A673 (cell line): ENCODE measurements around the gene EPHX1. TPM values are rescaled to one million over a fixed set of nuclear protein-coding genes. Genes with fewer than 3 reads are reported as not detected.

ENCODE experiments used
- BruUV-seq: library from RNA; stranded (reverse); fragments of 400-500 nt; replicated peaks from 2 replicates; lab custom pipeline; 2021; lab: Mats Ljungman, UMichigan
- CTCF ChIA-PET: fragments of 300-600 bp; sonication (Branson Sonifier 250); formaldehyde crosslinking; loops from one replicate; lab custom pipeline; 2022; ENCODE audit warnings: antibody characterized with exemption; lab: Charles Lee
- POLR2A ChIA-PET: fragments of 300-600 bp; sonication (Branson Sonifier 250); formaldehyde crosslinking; loops from one replicate; lab custom pipeline; 2022; ENCODE audit warnings: antibody characterized with exemption; ENCODE audit not compliant: low non-redundant PET; lab: Charles Lee
- DNase-seq: peaks from one replicate; pipeline ENCODE4 v3.0.0-alpha.2; 2015; ENCODE audit warnings: low spot score
- H3K27ac ChIP-seq: fragments of 200-600 bp; sonication (generic); 2 replicates; pipeline ENCODE4 v1.5.1; 2016; ENCODE audit warnings: mixed run types, low read depth, mild to moderate bottlenecking, mixed read lengths, antibody characterized with exemption, low read length; ENCODE audit not compliant: poor library complexity, severe bottlenecking
- H3K27me3 ChIP-seq: fragments of 200-600 bp; sonication (generic); replicated peaks from 2 replicates; pipeline ENCODE4 v1.6.1; 2017; ENCODE audit warnings: mixed run types, low read depth, mild to moderate bottlenecking, mixed read lengths, antibody characterized with exemption, low read length; ENCODE audit not compliant: insufficient read depth, poor library complexity
- H3K36me3 ChIP-seq: fragments of 200-600 bp; sonication (generic); 2 replicates; pipeline ENCODE4 v1.6.1; 2016; ENCODE audit warnings: mixed run types, mild to moderate bottlenecking, mixed read lengths, antibody characterized with exemption, low read length; ENCODE audit not compliant: insufficient read depth, poor library complexity, severe bottlenecking
- H3K4me1 ChIP-seq: fragments of 200-600 bp; sonication (generic); 2 replicates; pipeline ENCODE4 v1.6.1; 2017; ENCODE audit warnings: mixed run types, mild to moderate bottlenecking, mixed read lengths, antibody characterized with exemption, low read length; ENCODE audit not compliant: insufficient read depth, poor library complexity, severe bottlenecking
- H3K4me3 ChIP-seq: fragments of 200-600 bp; sonication (generic); 2 replicates; pipeline ENCODE4 v1.5.1; 2016; ENCODE audit warnings: low read depth, mixed run types, mild to moderate bottlenecking, mixed read lengths, low read length; ENCODE audit not compliant: poor library complexity, severe bottlenecking
- H3K9me3 ChIP-seq: fragments of 200-600 bp; sonication (generic); 2 replicates; pipeline ENCODE4 v1.6.1; 2016; ENCODE audit warnings: mixed run types, low read depth, mild to moderate bottlenecking, mixed read lengths, antibody characterized with exemption, low read length; ENCODE audit not compliant: poor library complexity, severe bottlenecking
- EZH2 ChIP-seq: fragments of 200-600 bp; sonication (generic); IDR thresholded peaks from 2 replicates; pipeline ENCODE4 v1.6.1; 2017; ENCODE audit warnings: borderline replicate concordance, low read depth, mild to moderate bottlenecking, mixed read lengths, antibody characterized with exemption, low read length; ENCODE audit not compliant: poor library complexity, severe bottlenecking
- intact Hi-C: fragments of 100-400 bp; cut with micrococcal nuclease; formaldehyde crosslinking; loops from one replicate; pipeline ENCODE4 v1.10.0; 2022; ENCODE audit not compliant: unreplicated experiment
- total RNA-seq: library from RNA; stranded (reverse); gene quantifications from 2 replicates; pipeline ENCODE4 v1.2.3, GENCODE V29; 2021
- TF ChIP-seq, protein P1 (sequence below): fragments of 300-800, 200-600 bp; sonication (generic); conservative IDR thresholded peaks from 2 replicates; pipeline ENCODE4 v1.5.1; 2017; ENCODE audit warnings: low read depth, mild to moderate bottlenecking, antibody characterized with exemption, low read length, moderate library complexity, mixed read lengths

EPHX1 gene
- total RNA-seq, 1 experiment from 2014 or later: 22.4 TPM

GRCh38 chr1:225846331-225847310 is 36.7 kb downstream of the EPHX1 start:
- ChIA-PET POLR2A (no interaction called here), CTCF (interaction anchor here (1.2 kb wide), 1 partner anchor 69 kb away, joined by 4 read pairs; the partner anchor contains the start of gene SRP9)
- Histone ChIP-seq H3K36me3 (peaks cover 6% of the 10 kb centered on the region), H3K27ac (no peak overlapping the region), H3K4me1 (no peaks in the 10 kb centered on the region), H3K4me3 (no peak overlapping the region), H3K9me3 (no peaks in the 10 kb centered on the region), H3K27me3 (no peaks in the 10 kb centered on the region)
- intact Hi-C loops: loop anchor here (1.0 to 5.0 kb wide), 2 partner anchors 69 to 367 kb away; partner anchors contain the start of gene SRP9
- TF ChIP-seq EZH2: no peak
- TF ChIP-seq, protein P1, sequence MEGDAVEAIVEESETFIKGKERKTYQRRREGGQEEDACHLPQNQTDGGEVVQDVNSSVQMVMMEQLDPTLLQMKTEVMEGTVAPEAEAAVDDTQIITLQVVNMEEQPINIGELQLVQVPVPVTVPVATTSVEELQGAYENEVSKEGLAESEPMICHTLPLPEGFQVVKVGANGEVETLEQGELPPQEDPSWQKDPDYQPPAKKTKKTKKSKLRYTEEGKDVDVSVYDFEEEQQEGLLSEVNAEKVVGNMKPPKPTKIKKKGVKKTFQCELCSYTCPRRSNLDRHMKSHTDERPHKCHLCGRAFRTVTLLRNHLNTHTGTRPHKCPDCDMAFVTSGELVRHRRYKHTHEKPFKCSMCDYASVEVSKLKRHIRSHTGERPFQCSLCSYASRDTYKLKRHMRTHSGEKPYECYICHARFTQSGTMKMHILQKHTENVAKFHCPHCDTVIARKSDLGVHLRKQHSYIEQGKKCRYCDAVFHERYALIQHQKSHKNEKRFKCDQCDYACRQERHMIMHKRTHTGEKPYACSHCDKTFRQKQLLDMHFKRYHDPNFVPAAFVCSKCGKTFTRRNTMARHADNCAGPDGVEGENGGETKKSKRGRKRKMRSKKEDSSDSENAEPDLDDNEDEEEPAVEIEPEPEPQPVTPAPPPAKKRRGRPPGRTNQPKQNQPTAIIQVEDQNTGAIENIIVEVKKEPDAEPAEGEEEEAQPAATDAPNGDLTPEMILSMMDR: no peak
- DNase-seq: no peak
- no TSS peak for BruUV-seq

GRCh38 chr1:225847610-225848009 is 37.7 kb downstream of the EPHX1 start:
- Histone ChIP-seq H3K27me3 (no peaks in the 10 kb centered on the region), H3K36me3 (peaks cover 6% of the 10 kb centered on the region), H3K27ac (no peak overlapping the region), H3K9me3 (no peaks in the 10 kb centered on the region), H3K4me1 (no peaks in the 10 kb centered on the region), H3K4me3 (no peak overlapping the region)
- BruUV-seq: no TSS peak
- no peak for DNase-seq
- CTCF ChIA-PET: no interaction called here
- intact Hi-C loops: loop anchor here (5.0 kb wide), 1 partner anchor 70 kb away; the partner anchor contains the start of gene SRP9
- no peak for TF ChIP-seq EZH2
- TF ChIP-seq, protein P1: no peak
- POLR2A ChIA-PET: no interaction called here

DNA sequence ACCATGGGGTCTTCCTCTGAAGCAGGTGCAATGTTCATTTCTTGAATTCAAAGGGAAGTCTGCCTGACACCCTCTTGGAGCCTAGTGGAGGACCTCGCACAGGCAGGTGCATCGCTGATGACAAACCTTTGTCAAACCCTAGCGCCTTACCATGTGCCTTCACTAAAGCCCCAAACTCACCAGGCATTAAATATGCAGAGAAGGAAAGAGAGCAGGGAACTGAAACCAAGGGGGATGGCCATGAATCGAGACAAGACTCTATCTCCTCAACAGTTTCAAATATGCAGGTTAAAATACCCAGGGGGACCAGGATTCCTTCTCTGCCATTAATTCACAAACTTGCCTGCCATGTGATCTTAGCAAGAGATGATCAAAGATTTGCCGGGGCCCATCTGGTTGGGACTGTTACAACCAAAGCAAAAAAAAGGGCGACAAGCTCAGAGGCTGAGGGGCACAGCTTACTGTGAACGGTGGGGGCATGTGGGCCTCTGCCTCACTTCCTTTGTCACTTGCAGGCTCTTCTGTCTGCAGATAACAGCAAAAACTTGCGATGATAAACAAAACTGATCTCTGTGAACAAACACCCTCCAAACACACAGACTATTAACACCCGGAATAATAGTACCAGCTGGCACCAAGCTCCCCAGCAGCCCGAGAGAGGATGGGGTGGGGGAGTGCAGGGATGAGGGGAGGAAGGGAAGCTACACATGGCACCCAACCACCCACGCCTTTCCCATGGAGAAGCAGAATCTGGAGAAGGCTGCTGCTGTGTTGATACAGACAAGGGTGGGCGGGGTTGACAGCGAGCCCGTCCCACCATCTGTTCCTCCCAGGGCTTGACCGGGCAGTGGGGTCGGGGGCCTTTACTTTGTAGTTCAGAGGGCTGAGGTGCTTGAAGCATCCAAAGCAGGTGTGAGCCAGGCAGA is 38.4 kb downstream of the EPHX1 start:
- Histone ChIP-seq H3K27me3 (no peaks in the 10 kb centered on the region), H3K4me1 (no peaks in the 10 kb centered on the region), H3K36me3 (peaks cover 6% of the 10 kb centered on the region), H3K9me3 (no peaks in the 10 kb centered on the region), H3K4me3 (no peak overlapping the region), H3K27ac (no peak overlapping the region)
- no TSS peak for BruUV-seq
- intact Hi-C loops: loop anchor here (5.0 kb wide), 1 partner anchor 71 kb away; the partner anchor contains the start of gene SRP9
- CTCF ChIA-PET: no interaction called here
- POLR2A ChIA-PET: no interaction called here
- peak; percentile 22 for DNase-seq
- TF ChIP-seq EZH2: no peak
